Mesendoderm (in vitro differentiated cells): ENCODE data around the gene TREM1.

ENCODE experiments used
- DNase-seq: peaks from one replicate; pipeline ENCODE4 v3.0.0; 2013
- H2AK5ac ChIP-seq: 2 replicates; pipeline ENCODE4 v1.6.1; 2013; ENCODE audit warnings: low read length, inconsistent platforms
- H2BK120ac ChIP-seq: 2 replicates; pipeline ENCODE4 v1.6.1; 2013; ENCODE audit warnings: low read depth, mild to moderate bottlenecking, low read length, moderate library complexity, mixed read lengths
- H2BK15ac ChIP-seq: replicated peaks from 2 replicates; pipeline ENCODE4 v1.6.1; 2013; ENCODE audit warnings: low read depth, mild to moderate bottlenecking, moderate library complexity
- H2BK5ac ChIP-seq: 2 replicates; pipeline ENCODE4 v1.6.1; 2013; ENCODE audit warnings: low read length, inconsistent platforms
- H3K18ac ChIP-seq: 2 replicates; pipeline ENCODE4 v1.6.1; 2013; ENCODE audit warnings: mild to moderate bottlenecking, low read length, mixed read lengths
- H3K23ac ChIP-seq: one replicate; pipeline ENCODE4 v1.6.1; 2013; ENCODE audit warnings: low read length
- H3K27ac ChIP-seq: 2 replicates; pipeline ENCODE4 v1.5.1; 2013; ENCODE audit warnings: low read depth, mild to moderate bottlenecking, inconsistent platforms, low read length, moderate library complexity
- H3K27me3 ChIP-seq: 2 replicates; pipeline ENCODE4 v1.6.1; 2013; ENCODE audit warnings: low read length, control low read depth, mild to moderate bottlenecking, inconsistent platforms; ENCODE audit not compliant: insufficient read depth, poor library complexity
- H3K36me3 ChIP-seq: 2 replicates; pipeline ENCODE4 v1.6.1; 2013; ENCODE audit warnings: low read length, inconsistent platforms; ENCODE audit not compliant: control insufficient read depth, insufficient read depth
- H3K4ac ChIP-seq: one replicate; pipeline ENCODE4 v1.6.1; 2013; ENCODE audit warnings: low read depth, mild to moderate bottlenecking, low read length, moderate library complexity
- H3K4me1 ChIP-seq: 2 replicates; pipeline ENCODE4 v1.6.1; 2013; ENCODE audit warnings: low read depth, low read length, inconsistent platforms; ENCODE audit not compliant: control insufficient read depth
- H3K4me2 ChIP-seq: 2 replicates; pipeline ENCODE4 v1.6.1; 2013; ENCODE audit warnings: low read length
- H3K4me3 ChIP-seq: 2 replicates; pipeline ENCODE4 v1.5.1; 2013; ENCODE audit warnings: mild to moderate bottlenecking, low read length
- H3K56ac ChIP-seq: one replicate; pipeline ENCODE4 v1.6.1; 2013; ENCODE audit warnings: low read length
- H3K79me1 ChIP-seq: 2 replicates; pipeline ENCODE4 v1.6.1; 2013; ENCODE audit warnings: low read length, inconsistent platforms
- H3K79me2 ChIP-seq: 2 replicates; pipeline ENCODE4 v1.6.1; 2013; ENCODE audit warnings: mild to moderate bottlenecking, low read length; ENCODE audit not compliant: control insufficient read depth, insufficient read depth
- H3K9ac ChIP-seq: 2 replicates; pipeline ENCODE4 v1.6.1; 2013; ENCODE audit warnings: low read length, inconsistent platforms
- H4K5ac ChIP-seq: one replicate; pipeline ENCODE4 v1.6.1; 2013; ENCODE audit warnings: low read length
- H4K8ac ChIP-seq: one replicate; pipeline ENCODE4 v1.6.1; 2013; ENCODE audit warnings: low read depth, mild to moderate bottlenecking, control low read depth, low read length, moderate library complexity
- WGBS: extraction: QIAGEN DNeasy Blood & Tissue Kit; methylation state at CpG from one replicate; pipeline ENCODE4 v1.1.7; 2013; ENCODE audit warnings: low lambda C conversion rate, missing lambda C conversion rate; ENCODE audit not compliant: insufficient coverage; ENCODE audit errors: extremely low coverage; 5-methylcytosine and 5-hydroxymethylcytosine counted together

TREM1 gene

GRCh38 chr6:41273714-41274113 is 12.8 kb downstream of the TREM1 start:
- Histone ChIP-seq H3K27me3 (no peaks in the 10 kb centered on the region), H2BK15ac (no peak overlapping the region), H3K18ac (no peak overlapping the region), H3K79me2 (no peaks in the 10 kb centered on the region), H4K5ac (no peak overlapping the region), H3K56ac (no peak overlapping the region), H3K23ac (no peak overlapping the region), H3K4me1 (no peaks in the 10 kb centered on the region), H2BK5ac (no peak overlapping the region), H3K36me3 (no peaks in the 10 kb centered on the region), H3K79me1 (no peaks in the 10 kb centered on the region), H3K4ac (no peak overlapping the region), H4K8ac (no peak overlapping the region), H3K4me2 (no peak overlapping the region), H3K27ac (no peak overlapping the region), H3K9ac (no peak overlapping the region), H2BK120ac (no peak overlapping the region), H3K4me3 (no peak overlapping the region), H2AK5ac (no peak overlapping the region)
- peak; percentile 14 for DNase-seq
- no CpG with 5 or more reads among the region's 5 CpGs for WGBS

DNA sequence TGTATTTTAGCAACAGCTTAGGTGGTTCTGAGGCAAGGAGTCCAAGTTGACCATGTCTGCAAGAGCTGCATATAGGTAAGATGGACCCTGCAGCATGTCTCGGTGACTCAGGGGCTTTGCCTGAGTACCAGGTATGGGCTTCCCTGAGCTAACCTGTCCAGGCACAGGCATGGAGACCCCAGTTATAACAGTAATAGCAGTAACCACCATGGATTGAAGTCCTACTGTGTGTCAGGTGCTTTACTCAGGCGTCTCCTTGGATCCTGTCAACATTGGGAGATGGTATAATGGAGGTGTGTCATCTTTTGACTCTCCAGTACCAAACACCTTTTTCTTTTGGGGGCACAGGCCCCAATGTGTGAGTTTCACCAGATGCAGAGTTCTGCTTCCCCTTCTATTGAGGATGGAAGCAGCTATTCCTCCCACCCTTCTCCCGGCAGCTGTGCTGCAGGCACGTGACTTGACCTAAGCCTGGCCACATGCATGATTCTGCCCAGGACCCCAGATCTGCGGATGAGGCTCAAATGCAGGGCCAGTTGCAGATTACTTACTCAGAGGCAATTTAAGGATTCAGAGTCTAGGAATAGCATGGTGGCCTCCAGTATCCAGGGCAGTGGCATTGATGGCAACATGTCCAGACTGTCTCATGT is 13.8 kb downstream of the TREM1 start:
- Histone ChIP-seq H3K4me3 (no peak overlapping the region), H3K56ac (no peak overlapping the region), H4K8ac (no peak overlapping the region), H3K27me3 (no peaks in the 10 kb centered on the region), H4K5ac (no peak overlapping the region), H3K9ac (no peak overlapping the region), H3K79me2 (no peaks in the 10 kb centered on the region), H2BK120ac (no peak overlapping the region), H3K18ac (no peak overlapping the region), H3K36me3 (no peaks in the 10 kb centered on the region), H2BK5ac (no peak overlapping the region), H3K27ac (no peak overlapping the region), H3K79me1 (no peaks in the 10 kb centered on the region), H3K4ac (no peak overlapping the region), H2AK5ac (no peak overlapping the region), H3K4me2 (no peak overlapping the region), H3K4me1 (no peaks in the 10 kb centered on the region), H3K23ac (no peak overlapping the region), H2BK15ac (no peak overlapping the region)
- DNase-seq, result no peak
- no CpG with 5 or more reads among the region's 5 CpGs for WGBS

DNA sequence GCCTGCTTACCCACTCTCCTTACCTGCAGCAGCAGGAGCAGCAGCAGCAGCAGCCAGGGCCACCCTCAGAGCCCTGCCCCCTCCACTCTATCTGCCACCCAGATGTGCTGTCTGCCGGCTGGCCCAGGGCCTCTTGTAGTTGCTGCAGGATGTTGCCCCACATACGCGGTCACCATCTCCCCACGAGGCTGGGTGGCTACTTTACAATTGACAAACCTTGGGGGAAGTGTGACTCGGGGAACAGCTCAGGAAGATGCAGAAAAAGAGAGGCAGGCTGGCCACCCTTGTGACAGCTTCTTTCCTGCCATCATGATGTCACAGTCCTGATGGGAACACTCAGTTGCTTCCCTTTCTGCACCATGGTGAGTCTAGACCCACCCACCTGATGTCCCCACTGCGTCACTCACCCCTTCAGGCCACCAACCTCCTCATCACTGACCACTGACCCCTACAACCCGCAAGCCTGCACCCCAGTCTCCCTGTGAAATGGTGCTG is 14.5 kb downstream of the TREM1 start:
- no CpG with 5 or more reads among the region's 7 CpGs for WGBS
- DNase-seq, result no peak
- no peak overlapping the region for H4K8ac ChIP-seq
- H3K27me3 ChIP-seq, result no peaks in the 10 kb centered on the region
- H3K9ac ChIP-seq, result no peak overlapping the region
- no peak overlapping the region for H3K56ac ChIP-seq
- no peaks in the 10 kb centered on the region for H3K4me1 ChIP-seq
- no peak overlapping the region for H3K4me3 ChIP-seq
- H3K79me1 ChIP-seq, result no peaks in the 10 kb centered on the region
- H3K27ac ChIP-seq, result no peak overlapping the region
- no peak overlapping the region for H3K4ac ChIP-seq
- H3K36me3 ChIP-seq, result no peaks in the 10 kb centered on the region
- H2BK5ac ChIP-seq, result no peak overlapping the region
- H4K5ac ChIP-seq, result no peak overlapping the region
- H3K23ac ChIP-seq, result no peak overlapping the region
- H3K4me2 ChIP-seq, result no peak overlapping the region
- H2BK15ac ChIP-seq, result no peak overlapping the region
- H3K18ac ChIP-seq, result no peak overlapping the region
- H3K79me2 ChIP-seq, result no peaks in the 10 kb centered on the region
- H2BK120ac ChIP-seq, result no peak overlapping the region
- no peak overlapping the region for H2AK5ac ChIP-seq

GRCh38 chr6:41269716-41270115 is 16.8 kb downstream of the TREM1 start:
- no peak overlapping the region for H3K4me3 ChIP-seq
- H3K4me1 ChIP-seq, result no peaks in the 10 kb centered on the region
- H3K79me2 ChIP-seq, result no peaks in the 10 kb centered on the region
- H3K18ac ChIP-seq, result no peak overlapping the region
- H3K9ac ChIP-seq, result no peak overlapping the region
- no peak overlapping the region for H4K8ac ChIP-seq
- H3K56ac ChIP-seq, result no peak overlapping the region
- DNase-seq, result no peak
- no peaks in the 10 kb centered on the region for H3K27me3 ChIP-seq
- no peak overlapping the region for H3K23ac ChIP-seq
- no CpG with 5 or more reads among the region's 4 CpGs for WGBS
- H2BK120ac ChIP-seq, result no peak overlapping the region
- no peak overlapping the region for H2AK5ac ChIP-seq
- H3K27ac ChIP-seq, result no peak overlapping the region
- H2BK15ac ChIP-seq, result no peak overlapping the region
- no peaks in the 10 kb centered on the region for H3K36me3 ChIP-seq
- no peaks in the 10 kb centered on the region for H3K79me1 ChIP-seq
- H3K4ac ChIP-seq, result no peak overlapping the region
- H3K4me2 ChIP-seq, result no peak overlapping the region
- no peak overlapping the region for H2BK5ac ChIP-seq
- no peak overlapping the region for H4K5ac ChIP-seq

- H2BK15ac ChIP-seq, result no peak overlapping the region
- no peak overlapping the region for H3K9ac ChIP-seq
- no peak for DNase-seq
- H3K79me1 ChIP-seq, result no peaks in the 10 kb centered on the region
- H2BK5ac ChIP-seq, result no peak overlapping the region
- H3K4me2 ChIP-seq, result no peak overlapping the region
- H3K18ac ChIP-seq, result no peak overlapping the region
- H3K4me3 ChIP-seq, result no peak overlapping the region
- H4K5ac ChIP-seq, result no peak overlapping the region
- no peaks in the 10 kb centered on the region for H3K79me2 ChIP-seq
- H2AK5ac ChIP-seq, result no peak overlapping the region
- no peaks in the 10 kb centered on the region for H3K27me3 ChIP-seq
- no peak overlapping the region for H2BK120ac ChIP-seq
- no peaks in the 10 kb centered on the region for H3K4me1 ChIP-seq
- no peak overlapping the region for H3K27ac ChIP-seq
- no peak overlapping the region for H3K4ac ChIP-seq
- WGBS, result no CpG with 5 or more reads among the region's 2 CpGs
- H3K56ac ChIP-seq, result no peak overlapping the region
- H4K8ac ChIP-seq, result no peak overlapping the region
- no peak overlapping the region for H3K23ac ChIP-seq
- H3K36me3 ChIP-seq, result no peaks in the 10 kb centered on the region
These were observed 17.3 kb downstream of the TREM1 start for GRCh38 chr6:41269166-41269565.

- no peak overlapping the region for H2AK5ac ChIP-seq
- H3K18ac ChIP-seq, result no peak overlapping the region
- no peak overlapping the region for H4K8ac ChIP-seq
- H3K9ac ChIP-seq, result no peak overlapping the region
- H4K5ac ChIP-seq, result no peak overlapping the region
- no peaks in the 10 kb centered on the region for H3K79me2 ChIP-seq
- H3K27me3 ChIP-seq, result no peaks in the 10 kb centered on the region
- H3K79me1 ChIP-seq, result no peaks in the 10 kb centered on the region
- no peak overlapping the region for H3K4me3 ChIP-seq
- no peak overlapping the region for H2BK5ac ChIP-seq
- no peaks in the 10 kb centered on the region for H3K4me1 ChIP-seq
- H3K23ac ChIP-seq, result no peak overlapping the region
- no peak overlapping the region for H2BK120ac ChIP-seq
- no peak overlapping the region for H3K4ac ChIP-seq
- H2BK15ac ChIP-seq, result no peak overlapping the region
- no peak overlapping the region for H3K4me2 ChIP-seq
- H3K36me3 ChIP-seq, result no peaks in the 10 kb centered on the region
- DNase-seq, result no peak
- no peak overlapping the region for H3K56ac ChIP-seq
- no peak overlapping the region for H3K27ac ChIP-seq
These were observed 18.0 kb downstream of the TREM1 start for GRCh38 chr6:41268478-41268877.
